CD14-positive monocyte (primary cell): ENCODE results near the gene HEPACAM2. TPM values are rescaled to one million over a fixed set of nuclear protein-coding genes. Genes with fewer than 3 reads are reported as not detected.
A peak's percentile ranks its signal among the peaks of the same experiment; 100 is the strongest.

Experiments used
- DNase-seq, 3 donors: peaks; one replicate each; pipeline ENCODE4 v3.0.0-alpha.2; 2011 to 2022
- H2AFZ ChIP-seq: 2 replicates; pipeline ENCODE4 v1.6.0; 2012; ENCODE audit warnings: mild to moderate bottlenecking, low read depth, low read length, inconsistent platforms; ENCODE audit not compliant: insufficient read depth, poor library complexity, severe bottlenecking
- H3K27ac ChIP-seq, 2 donors: 1 replicate in 1 of 2; 2 replicates in 1 of 2; pipeline ENCODE4 v1.5.1; 2012 to 2013; ENCODE audit warnings: low read length in 2 of 2, control low read depth in 1 of 2, inconsistent platforms in 1 of 2, low read depth in 1 of 2, mild to moderate bottlenecking in 1 of 2
- H3K27me3 ChIP-seq, 2 donors: one replicate each; pipeline versions ENCODE4 v1.6.0 to v1.6.1; 2011 to 2013; ENCODE audit warnings: low read length in 2 of 2; ENCODE audit not compliant: control insufficient read depth in 2 of 2, insufficient read depth in 2 of 2
- H3K36me3 ChIP-seq, 2 donors: replicated peaks in 1 of 2; 1 replicate in 1 of 2; 2 replicates in 1 of 2; pipeline versions ENCODE4 v1.5.1 to v1.6.1; 2012 to 2013; ENCODE audit warnings: low read length in 2 of 2, control low read depth in 1 of 2, inconsistent platforms in 1 of 2, mild to moderate bottlenecking in 1 of 2; ENCODE audit not compliant: insufficient read depth in 2 of 2, control insufficient read depth in 1 of 2
- H3K4me1 ChIP-seq, 2 donors: 1 replicate in 1 of 2; 2 replicates in 1 of 2; pipeline versions ENCODE4 v1.5.1 to v1.6.1; 2012 to 2013; ENCODE audit warnings: low read length in 2 of 2, control low read depth in 1 of 2, inconsistent platforms in 1 of 2, mild to moderate bottlenecking in 1 of 2, moderate library complexity in 1 of 2; ENCODE audit not compliant: insufficient read depth in 2 of 2, control insufficient read depth in 1 of 2
- H3K4me2 ChIP-seq: replicated peaks from 2 replicates; pipeline ENCODE3; 2012; ENCODE audit warnings: low read length, moderate library complexity, mild to moderate bottlenecking; ENCODE audit not compliant: poor library complexity, severe bottlenecking; ENCODE audit errors: extremely low read depth
- H3K4me3 ChIP-seq, 3 experiments: fragments of 200-600 bp in 1 of 3; sonication (generic) in 1 of 3; replicated peaks in 1 of 3; 1 replicate in 2 of 3; 2 replicates in 1 of 3; pipeline ENCODE4 v1.5.1; 2011 to 2013; ENCODE audit warnings: low read length in 3 of 3, mild to moderate bottlenecking in 3 of 3, control low read depth in 2 of 3, low read depth in 2 of 3, inconsistent platforms in 1 of 3, moderate library complexity in 1 of 3
- H3K79me2 ChIP-seq: 2 replicates; pipeline ENCODE4 v1.6.0; 2012; ENCODE audit warnings: mild to moderate bottlenecking, control low read depth, inconsistent platforms, low read length, moderate library complexity; ENCODE audit not compliant: insufficient read depth
- H3K9ac ChIP-seq: 2 replicates; pipeline ENCODE4 v1.6.0; 2017; ENCODE audit warnings: low read length, mild to moderate bottlenecking; ENCODE audit not compliant: insufficient read depth, poor library complexity, severe bottlenecking
- H3K9me3 ChIP-seq, 2 donors: replicated peaks in 1 of 2; 1 replicate in 1 of 2; 2 replicates in 1 of 2; pipeline versions ENCODE4 v1.5.1 to v1.6.1; 2012 to 2013; ENCODE audit warnings: low read length in 2 of 2, control low read depth in 1 of 2; ENCODE audit not compliant: control insufficient read depth in 1 of 2, insufficient read depth in 1 of 2
- H4K20me1 ChIP-seq: 2 replicates; pipeline ENCODE4 v1.6.0; 2012; ENCODE audit warnings: mild to moderate bottlenecking, low read length, control low read depth, moderate library complexity; ENCODE audit not compliant: insufficient read depth
- H3K27ac Mint-ChIP-seq, 7 donors: one replicate each; pipeline ENCODE4 v1.8.0; 2020; ENCODE audit warnings: mild to moderate bottlenecking in 7 of 7, mixed read lengths in 7 of 7, moderate library complexity in 6 of 7, inconsistent platforms in 2 of 7
- H3K27me3 Mint-ChIP-seq, 3 donors: one replicate each; pipeline ENCODE4 v1.8.0; 2021 to 2022; ENCODE audit warnings: low read depth in 3 of 3, mild to moderate bottlenecking in 3 of 3, mixed read lengths in 3 of 3, moderate library complexity in 3 of 3, inconsistent platforms in 1 of 3
- H3K36me3 Mint-ChIP-seq, 2 donors: one replicate each; pipeline ENCODE4 v1.8.0; 2020; ENCODE audit warnings: mixed read lengths in 2 of 2, inconsistent platforms in 1 of 2, mild to moderate bottlenecking in 1 of 2
- H3K4me1 Mint-ChIP-seq: one replicate; pipeline ENCODE4 v1.8.0; 2020; ENCODE audit warnings: mild to moderate bottlenecking, mixed read lengths
- H3K4me3 Mint-ChIP-seq, 2 donors: one replicate each; pipeline ENCODE4 v1.8.0; 2020; ENCODE audit warnings: mild to moderate bottlenecking in 2 of 2, mixed read lengths in 2 of 2, moderate library complexity in 1 of 2
- H3K9me3 Mint-ChIP-seq, 7 donors: one replicate each; pipeline ENCODE4 v1.8.0; 2020 to 2022; ENCODE audit warnings: mixed read lengths in 7 of 7, mild to moderate bottlenecking in 6 of 7, moderate library complexity in 6 of 7, inconsistent platforms in 2 of 7
- WGBS: methylation state at CpG from one replicate; pipeline ENCODE4 v1.1.5; 2013; ENCODE audit warnings: missing lambda C conversion rate; ENCODE audit not compliant: insufficient coverage; 5-methylcytosine and 5-hydroxymethylcytosine counted together
- intact Hi-C, 2 donors: fragments of 100-400 bp; cut with micrococcal nuclease; formaldehyde crosslinking; loops; one replicate each; pipeline versions ENCODE4 v1.15.0 to v1.15.1; 2023
- polyA plus RNA-seq, 3 donors: library from polyadenylated mRNA; depleted of rRNA in 1 of 3; unstranded in 2 of 3; stranded (reverse) in 1 of 3; fragments of 300-500 nt in 2 of 3; fragments of >200 nt in 1 of 3; fragmentation: Illumina TruSeq in 2 of 3; gene quantifications; 1 replicate in 2 of 3; 2 replicates in 1 of 3; pipeline ENCODE4 v1.2.3, GENCODE V29; 2012 to 2021
- TF ChIP-seq, protein P1 (sequence below): fragments of 200-600 bp; IDR thresholded peaks from one replicate; pipeline ENCODE4 v1.8.0; 2022; ENCODE audit warnings: antibody characterized with exemption, mild to moderate bottlenecking

Gene HEPACAM2
- polyA plus RNA-seq, 3 donors = 0.11 TPM; not detected in 2

- Mint-ChIP-seq H3K9me3 (no peaks in the 10 kb centered on the region), H3K4me1 (peaks cover 13% of the 10 kb centered on the region), H3K36me3 (no peaks in the 10 kb centered on the region), H3K27me3 (peaks cover 0 to 4% (median 2%) of the 10 kb centered on the region in 3 donors), H3K27ac (no peak overlapping the region), H3K4me3 (no peak overlapping the region)
- Histone ChIP-seq H3K4me3 (no peak overlapping the region), H3K4me1 (peaks cover 10 to 12% of the 10 kb centered on the region in 2 donors), H3K36me3 (no peaks in the 10 kb centered on the region), H3K79me2 (no peaks in the 10 kb centered on the region), H4K20me1 (no peaks in the 10 kb centered on the region), H3K27me3 (no peaks in the 10 kb centered on the region), H3K27ac (no peak overlapping the region), H3K4me2 (no peak overlapping the region), H3K9me3 (no peaks in the 10 kb centered on the region), H3K9ac (no peak overlapping the region), H2AFZ (no peak overlapping the region)
- TF ChIP-seq, protein P1, sequence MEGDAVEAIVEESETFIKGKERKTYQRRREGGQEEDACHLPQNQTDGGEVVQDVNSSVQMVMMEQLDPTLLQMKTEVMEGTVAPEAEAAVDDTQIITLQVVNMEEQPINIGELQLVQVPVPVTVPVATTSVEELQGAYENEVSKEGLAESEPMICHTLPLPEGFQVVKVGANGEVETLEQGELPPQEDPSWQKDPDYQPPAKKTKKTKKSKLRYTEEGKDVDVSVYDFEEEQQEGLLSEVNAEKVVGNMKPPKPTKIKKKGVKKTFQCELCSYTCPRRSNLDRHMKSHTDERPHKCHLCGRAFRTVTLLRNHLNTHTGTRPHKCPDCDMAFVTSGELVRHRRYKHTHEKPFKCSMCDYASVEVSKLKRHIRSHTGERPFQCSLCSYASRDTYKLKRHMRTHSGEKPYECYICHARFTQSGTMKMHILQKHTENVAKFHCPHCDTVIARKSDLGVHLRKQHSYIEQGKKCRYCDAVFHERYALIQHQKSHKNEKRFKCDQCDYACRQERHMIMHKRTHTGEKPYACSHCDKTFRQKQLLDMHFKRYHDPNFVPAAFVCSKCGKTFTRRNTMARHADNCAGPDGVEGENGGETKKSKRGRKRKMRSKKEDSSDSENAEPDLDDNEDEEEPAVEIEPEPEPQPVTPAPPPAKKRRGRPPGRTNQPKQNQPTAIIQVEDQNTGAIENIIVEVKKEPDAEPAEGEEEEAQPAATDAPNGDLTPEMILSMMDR = no peak
- no peak for DNase-seq
- intact Hi-C loops = no loop called here
Observed at GRCh38 chr7:93198472-93198871, 27.8 kb downstream of the HEPACAM2 start.

- H3K36me3 ChIP-seq = no peaks in the 10 kb centered on the region
- no peaks in the 10 kb centered on the region for H3K9me3 ChIP-seq
- peaks cover 9% of the 10 kb centered on the region for H3K4me1 Mint-ChIP-seq
- H3K27me3 Mint-ChIP-seq = peaks cover 0 to 4% (median 2%) of the 10 kb centered on the region in 3 donors
- H3K27ac Mint-ChIP-seq = peak overlapping the region in 2 of 7 donors; percentile 2 to 30
- DNase-seq = peak; percentile 23 to 41 (median 33)
- intact Hi-C loops = no loop called here
- H3K4me1 ChIP-seq = peaks cover 10% of the 10 kb centered on the region in 2 donors
- peak overlapping the region in 1 of 2 donors; percentile 26 for H3K27ac ChIP-seq
- no peak overlapping the region for H3K4me3 ChIP-seq
- no peaks in the 10 kb centered on the region for H4K20me1 ChIP-seq
- H3K4me3 Mint-ChIP-seq = no peak overlapping the region
- no peak overlapping the region for H2AFZ ChIP-seq
- TF ChIP-seq, protein P1 = no peak
- H3K4me2 ChIP-seq = no peak overlapping the region
- no peaks in the 10 kb centered on the region for H3K27me3 ChIP-seq
- peaks cover 0 to 2% (median 0%) of the 10 kb centered on the region in 7 donors for H3K9me3 Mint-ChIP-seq
- no peak overlapping the region for H3K9ac ChIP-seq
- WGBS = no CpG with 5 or more reads among the region's 2 CpGs
- no peaks in the 10 kb centered on the region for H3K36me3 Mint-ChIP-seq
- H3K79me2 ChIP-seq = no peaks in the 10 kb centered on the region
Observed at GRCh38 chr7:93196336-93196735, 29.9 kb downstream of the HEPACAM2 start.
